ENCODE measurements around the gene REPIN1.

GRCh38 chr7:150361402-150361801 is 7.2 kb upstream of the REPIN1 start:
- no peak for TF ChIP-seq POLR2A (conservative IDR thresholded peaks at IDR 0.05)
- TF ChIP-seq ZNF121 (CRISPR knock-in tag; conservative IDR thresholded peaks at IDR 0.05): no peak
- no peak for TF ChIP-seq CHD4 (IDR thresholded peaks at IDR 0.05; ENCODE audit: insufficient read depth, insufficient replicate concordance, low read depth, low read length, poor library complexity, severe bottlenecking)
- TF ChIP-seq BRF1 (IDR thresholded peaks at IDR 0.05; ENCODE audit: borderline replicate concordance, extremely low read depth, insufficient read length): no peak
- TF ChIP-seq, protein P1, sequence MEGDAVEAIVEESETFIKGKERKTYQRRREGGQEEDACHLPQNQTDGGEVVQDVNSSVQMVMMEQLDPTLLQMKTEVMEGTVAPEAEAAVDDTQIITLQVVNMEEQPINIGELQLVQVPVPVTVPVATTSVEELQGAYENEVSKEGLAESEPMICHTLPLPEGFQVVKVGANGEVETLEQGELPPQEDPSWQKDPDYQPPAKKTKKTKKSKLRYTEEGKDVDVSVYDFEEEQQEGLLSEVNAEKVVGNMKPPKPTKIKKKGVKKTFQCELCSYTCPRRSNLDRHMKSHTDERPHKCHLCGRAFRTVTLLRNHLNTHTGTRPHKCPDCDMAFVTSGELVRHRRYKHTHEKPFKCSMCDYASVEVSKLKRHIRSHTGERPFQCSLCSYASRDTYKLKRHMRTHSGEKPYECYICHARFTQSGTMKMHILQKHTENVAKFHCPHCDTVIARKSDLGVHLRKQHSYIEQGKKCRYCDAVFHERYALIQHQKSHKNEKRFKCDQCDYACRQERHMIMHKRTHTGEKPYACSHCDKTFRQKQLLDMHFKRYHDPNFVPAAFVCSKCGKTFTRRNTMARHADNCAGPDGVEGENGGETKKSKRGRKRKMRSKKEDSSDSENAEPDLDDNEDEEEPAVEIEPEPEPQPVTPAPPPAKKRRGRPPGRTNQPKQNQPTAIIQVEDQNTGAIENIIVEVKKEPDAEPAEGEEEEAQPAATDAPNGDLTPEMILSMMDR (IDR thresholded peaks at IDR 0.05 in 2 of 3, conservative IDR thresholded peaks at IDR 0.05 in 1 of 3; ENCODE audit: insufficient read depth in 2 of 3, low read depth in 1 of 3, low read length in 3 of 3): no peak

Measured in K562 (cell line).